Thyroid gland (tissue), 4 donors: Measurements from ENCODE around the gene EDAR.

Source experiments
- POLR2A ChIP-seq, 2 donors: fragments of 450-650 bp; IDR thresholded peaks; one replicate each; pipeline ENCODE4 v1.6.1; 2017; ENCODE audit warnings: antibody characterized with exemption in 2 of 2, mild to moderate bottlenecking in 2 of 2, moderate library complexity in 1 of 2
- TF ChIP-seq, protein P1 (sequence below), 6 experiments: fragments of 200-600 bp in 3 of 6; fragments of 450-650 bp in 3 of 6; sonication (generic) in 3 of 6; IDR thresholded peaks; one replicate each; pipeline ENCODE4 v1.5.1; 2016 to 2019; ENCODE audit warnings: antibody characterized with exemption in 6 of 6, mild to moderate bottlenecking in 2 of 6, inconsistent platforms in 1 of 6, moderate library complexity in 1 of 6

GRCh38 chr2:109029490-109030201 is 40.6 kb upstream of the EDAR start:
- TF ChIP-seq POLR2A (IDR thresholded peaks at IDR 0.05): no peak
- TF ChIP-seq, protein P1, sequence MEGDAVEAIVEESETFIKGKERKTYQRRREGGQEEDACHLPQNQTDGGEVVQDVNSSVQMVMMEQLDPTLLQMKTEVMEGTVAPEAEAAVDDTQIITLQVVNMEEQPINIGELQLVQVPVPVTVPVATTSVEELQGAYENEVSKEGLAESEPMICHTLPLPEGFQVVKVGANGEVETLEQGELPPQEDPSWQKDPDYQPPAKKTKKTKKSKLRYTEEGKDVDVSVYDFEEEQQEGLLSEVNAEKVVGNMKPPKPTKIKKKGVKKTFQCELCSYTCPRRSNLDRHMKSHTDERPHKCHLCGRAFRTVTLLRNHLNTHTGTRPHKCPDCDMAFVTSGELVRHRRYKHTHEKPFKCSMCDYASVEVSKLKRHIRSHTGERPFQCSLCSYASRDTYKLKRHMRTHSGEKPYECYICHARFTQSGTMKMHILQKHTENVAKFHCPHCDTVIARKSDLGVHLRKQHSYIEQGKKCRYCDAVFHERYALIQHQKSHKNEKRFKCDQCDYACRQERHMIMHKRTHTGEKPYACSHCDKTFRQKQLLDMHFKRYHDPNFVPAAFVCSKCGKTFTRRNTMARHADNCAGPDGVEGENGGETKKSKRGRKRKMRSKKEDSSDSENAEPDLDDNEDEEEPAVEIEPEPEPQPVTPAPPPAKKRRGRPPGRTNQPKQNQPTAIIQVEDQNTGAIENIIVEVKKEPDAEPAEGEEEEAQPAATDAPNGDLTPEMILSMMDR (IDR thresholded peaks at IDR 0.05): no peak
